IPS-11a (cell line): ENCODE data around the gene CYP4F8.
"Not testable (repeated sequence)": the region's sequence is repeated elsewhere in the genome, so short reads cannot be mapped to it uniquely, and the experiment has no call there.

ENCODE experiments used
- H3K4me3 ChIP-seq: one replicate; pipeline ENCODE4 v1.5.1; 2013; ENCODE audit warnings: low read depth, low read length, control low read depth

CYP4F8 gene, protein sequence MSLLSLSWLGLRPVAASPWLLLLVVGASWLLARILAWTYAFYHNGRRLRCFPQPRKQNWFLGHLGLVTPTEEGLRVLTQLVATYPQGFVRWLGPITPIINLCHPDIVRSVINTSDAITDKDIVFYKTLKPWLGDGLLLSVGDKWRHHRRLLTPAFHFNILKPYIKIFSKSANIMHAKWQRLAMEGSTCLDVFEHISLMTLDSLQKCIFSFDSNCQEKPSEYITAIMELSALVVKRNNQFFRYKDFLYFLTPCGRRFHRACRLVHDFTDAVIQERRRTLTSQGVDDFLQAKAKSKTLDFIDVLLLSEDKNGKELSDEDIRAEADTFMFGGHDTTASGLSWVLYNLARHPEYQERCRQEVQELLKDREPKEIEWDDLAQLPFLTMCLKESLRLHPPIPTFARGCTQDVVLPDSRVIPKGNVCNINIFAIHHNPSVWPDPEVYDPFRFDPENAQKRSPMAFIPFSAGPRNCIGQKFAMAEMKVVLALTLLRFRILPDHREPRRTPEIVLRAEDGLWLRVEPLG

GRCh38 chr19:15614507-15615379 is at the start of gene CYP4F8:
TSS of gene CYP4F8 (plus strand) at chr19:15615218. CDS start at chr19:15615617, 399 bp downstream.
- H3K4me3 ChIP-seq: no peak within 1 kb of the TSS

- no peak overlapping the region for H3K4me3 ChIP-seq
Measured at GRCh38 chr19:15570420-15570819, 44.6 kb upstream of the CYP4F8 start.

- H3K4me3 ChIP-seq: no peak overlapping the region
Measured at GRCh38 chr19:15575406-15575805, 39.6 kb upstream of the CYP4F8 start.

DNA sequence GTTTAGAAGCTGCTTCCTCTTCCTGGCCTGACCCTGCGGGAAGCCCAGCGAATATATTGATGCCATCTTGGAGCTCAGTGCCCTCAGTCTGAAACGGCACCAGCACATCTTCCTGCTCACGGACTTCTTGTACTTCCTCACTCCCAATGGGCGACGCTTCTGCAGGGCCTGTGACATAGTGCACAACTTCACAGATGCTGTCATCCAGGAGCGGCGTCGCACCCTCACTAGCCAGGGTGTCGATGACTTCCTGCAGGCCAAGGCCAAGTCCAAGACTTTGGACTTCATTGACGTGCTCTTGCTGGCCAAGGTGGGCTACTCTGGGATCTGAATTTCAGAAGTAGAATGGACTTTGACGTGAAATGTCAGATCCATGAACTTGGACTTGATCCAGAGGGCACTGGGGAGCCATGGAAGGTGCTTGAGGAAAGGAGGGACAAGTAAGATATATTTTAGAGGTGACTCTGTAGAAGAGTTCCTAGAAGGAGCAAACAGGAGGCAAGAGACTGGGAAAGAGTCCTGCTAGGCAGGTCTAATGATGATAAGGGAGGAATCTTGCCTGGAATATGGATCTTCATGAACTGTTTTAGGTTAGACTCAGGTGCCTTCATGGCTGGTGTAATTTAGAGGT is 38.4 kb upstream of the CYP4F8 start:
- no peak overlapping the region for H3K4me3 ChIP-seq

- H3K4me3 ChIP-seq: no peak overlapping the region
Measured at GRCh38 chr19:15577184-15577771, 37.7 kb upstream of the CYP4F8 start.

DNA sequence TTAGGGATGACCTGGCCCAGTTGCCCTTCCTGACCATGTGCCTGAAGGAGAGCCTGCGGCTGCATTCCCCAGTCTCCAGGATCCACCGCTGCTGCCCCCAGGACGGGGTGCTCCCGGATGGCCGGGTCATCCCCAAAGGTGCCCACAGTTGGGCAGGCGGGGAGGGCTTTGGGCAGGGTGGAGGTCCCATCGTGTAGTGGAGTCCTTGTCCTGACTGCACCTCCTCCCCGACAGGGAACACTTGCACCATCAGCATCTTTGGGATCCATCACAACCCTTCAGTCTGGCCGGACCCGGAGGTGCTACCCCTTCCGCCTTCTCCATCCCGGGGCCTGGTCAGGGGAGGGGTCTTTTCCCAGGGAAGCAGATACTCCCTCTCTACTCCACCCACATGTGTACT is 31.7 kb upstream of the CYP4F8 start:
- H3K4me3 ChIP-seq: no peak overlapping the region

DNA sequence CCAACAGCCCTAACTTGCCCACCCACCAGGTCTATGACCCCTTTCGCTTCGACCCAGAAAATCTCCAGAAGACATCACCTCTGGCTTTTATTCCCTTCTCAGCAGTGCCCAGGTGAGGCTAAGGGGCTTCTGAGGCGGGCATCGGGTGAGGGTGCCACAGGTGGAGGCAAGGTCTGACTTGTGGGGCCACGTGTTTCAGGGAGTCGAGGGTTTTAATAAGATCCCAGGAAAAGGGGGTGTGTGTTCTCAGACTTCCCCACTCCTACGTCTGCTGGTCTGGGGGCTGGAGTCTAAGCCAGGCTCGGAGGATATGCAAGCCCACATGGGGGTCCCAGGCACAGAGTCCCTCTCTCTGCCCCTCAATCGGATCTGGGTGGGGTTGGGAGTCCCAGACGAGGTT is 30.9 kb upstream of the CYP4F8 start:
- H3K4me3 ChIP-seq: no peak overlapping the region

GRCh38 chr19:15584541-15585115 is 30.4 kb upstream of the CYP4F8 start:
- H3K4me3 ChIP-seq: peak overlapping the region; percentile 44

GRCh38 chr19:15587663-15588062 is 27.4 kb upstream of the CYP4F8 start:
- H3K4me3 ChIP-seq: no peak overlapping the region

- no peak overlapping the region for H3K4me3 ChIP-seq
Measured at GRCh38 chr19:15588265-15588664, 26.8 kb upstream of the CYP4F8 start.

GRCh38 chr19:15589760-15590451 is 25.1 kb upstream of the CYP4F8 start:
- no peak overlapping the region for H3K4me3 ChIP-seq

- H3K4me3 ChIP-seq: no peak overlapping the region
Measured at GRCh38 chr19:15591796-15592195, 23.2 kb upstream of the CYP4F8 start.

GRCh38 chr19:15592506-15592905 is 22.5 kb upstream of the CYP4F8 start:
- H3K4me3 ChIP-seq: not testable (repeated sequence)

DNA sequence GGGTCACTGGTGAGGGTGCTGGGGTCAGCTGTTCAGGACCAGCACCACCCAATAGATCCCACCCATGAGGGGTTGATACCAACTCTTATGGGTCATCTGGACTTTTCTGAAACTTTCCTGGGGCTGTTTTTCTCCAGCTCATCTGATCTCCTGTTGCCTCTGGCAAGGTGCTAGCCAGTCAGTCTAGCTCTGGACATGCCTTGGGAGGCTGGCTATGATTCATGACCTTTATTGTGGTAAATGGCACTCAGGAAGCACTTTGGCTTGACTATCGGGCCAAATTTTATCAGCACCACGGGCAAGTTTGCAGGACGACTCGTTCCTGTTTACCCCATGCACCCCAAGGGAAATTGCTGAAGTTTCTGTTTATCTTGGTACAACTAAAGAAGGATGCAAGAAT is 21.3 kb upstream of the CYP4F8 start:
- H3K4me3 ChIP-seq: not testable (repeated sequence)

GRCh38 chr19:15595069-15595468 is 19.9 kb upstream of the CYP4F8 start:
- H3K4me3 ChIP-seq: no peak overlapping the region

DNA sequence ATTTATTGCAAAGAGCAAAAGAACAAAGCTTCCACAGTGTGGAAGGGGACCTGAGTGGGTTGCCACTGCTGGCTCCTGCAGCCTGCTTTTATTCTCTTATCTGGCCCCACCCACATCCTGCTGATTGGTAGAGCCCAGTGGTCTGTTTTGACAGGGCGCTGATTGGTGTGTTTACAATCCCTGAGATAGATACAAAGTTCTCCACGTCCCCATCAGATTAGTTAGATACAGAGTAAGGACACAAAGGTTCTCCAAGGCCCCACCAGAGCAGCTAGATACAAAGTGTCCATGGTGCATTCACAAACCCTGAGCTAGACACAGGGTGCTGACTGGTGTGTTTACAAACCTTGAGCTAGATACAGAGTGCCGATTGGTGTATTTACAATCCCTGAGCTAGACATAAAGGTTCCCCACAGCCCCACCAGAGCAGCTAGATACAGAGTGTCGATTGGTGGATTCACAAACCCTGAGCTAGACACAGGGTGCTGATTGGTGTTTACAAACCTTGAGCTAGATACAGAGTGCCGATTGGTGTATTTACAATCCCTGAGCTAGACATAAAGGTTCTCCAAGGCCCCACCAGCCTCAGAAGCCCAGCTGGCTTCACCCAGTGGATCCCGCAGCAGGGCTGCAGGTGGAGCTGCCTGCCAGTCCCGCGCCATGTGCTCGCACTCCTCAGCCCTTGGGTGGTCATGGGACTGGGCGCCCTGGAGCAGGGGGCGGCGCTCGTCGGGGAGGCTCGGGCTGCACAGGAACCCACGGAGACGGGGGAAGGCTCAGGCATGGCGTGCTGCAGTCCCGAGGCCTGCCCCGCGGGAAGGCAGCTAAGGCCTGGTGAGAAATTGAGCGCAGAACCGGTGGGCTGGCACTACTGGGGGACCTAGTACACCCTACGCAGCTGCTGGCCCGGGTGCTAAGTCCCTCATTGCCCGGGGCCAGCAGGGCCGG is 6.8 kb upstream of the CYP4F8 start:
- not testable (repeated sequence) for H3K4me3 ChIP-seq

DNA sequence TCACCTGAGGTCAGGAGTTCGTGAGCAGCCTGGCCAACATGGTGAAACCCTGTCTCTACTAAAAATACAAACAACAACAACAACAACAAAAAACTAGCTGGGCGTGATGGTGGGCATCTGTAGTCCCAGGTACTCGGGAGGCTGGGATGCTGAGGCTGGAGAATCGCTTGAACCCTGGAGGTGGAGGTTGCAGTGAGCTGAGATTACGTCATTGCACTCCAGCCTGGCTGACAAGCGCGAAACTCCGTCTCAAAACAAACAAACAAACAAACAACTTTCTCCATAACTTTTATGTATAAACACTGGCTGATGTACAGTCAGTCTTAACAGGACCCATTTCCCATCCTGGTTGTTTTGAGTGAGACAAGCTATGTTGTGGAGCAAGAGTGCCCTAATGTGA is 5.8 kb upstream of the CYP4F8 start:
- no peak overlapping the region for H3K4me3 ChIP-seq

DNA sequence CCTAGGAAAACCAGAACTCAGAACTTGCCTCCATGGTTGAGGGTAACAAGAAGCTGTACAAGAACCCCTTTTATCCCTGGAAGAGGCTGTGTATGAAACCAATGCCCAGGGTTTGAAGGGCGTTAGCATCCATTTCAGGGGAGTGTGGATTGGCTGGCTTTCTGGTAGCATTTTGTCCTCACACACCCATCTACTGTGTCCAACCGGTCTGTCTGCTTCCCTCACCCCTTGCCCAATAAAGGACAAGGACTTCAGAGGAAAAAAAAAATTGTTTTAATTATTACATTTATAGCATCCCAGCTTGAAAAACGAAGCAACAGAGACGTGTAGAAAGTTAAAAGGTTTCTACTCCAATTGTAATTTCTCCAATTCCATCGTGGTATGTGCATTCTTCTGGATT is 2.7 kb upstream of the CYP4F8 start:
- no peak overlapping the region for H3K4me3 ChIP-seq

DNA sequence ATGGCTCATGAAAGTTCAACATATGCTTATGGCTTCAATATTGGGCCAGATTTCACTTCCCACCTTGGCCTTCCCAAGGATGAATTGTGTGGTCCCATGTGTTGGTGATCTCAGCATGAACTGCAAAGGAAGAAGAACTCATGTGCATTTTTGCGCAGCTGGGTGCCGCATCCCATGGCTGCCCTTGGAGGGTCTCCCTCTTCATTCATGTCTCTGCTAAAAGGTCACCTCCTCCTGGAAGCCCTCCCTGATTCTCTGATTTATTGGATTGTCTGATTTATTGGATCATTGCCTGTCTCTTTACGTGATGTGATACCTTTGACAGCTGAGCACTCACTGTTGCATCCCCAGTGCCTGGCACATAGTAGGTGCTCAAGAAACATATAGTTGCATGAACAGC is 1.7 kb upstream of the CYP4F8 start:
- no peak overlapping the region for H3K4me3 ChIP-seq
